Measurements from ENCODE around the gene CHST11.

The CHST11 gene

GRCh38 chr12:104657726-104658484, 201.2 kb downstream of the CHST11 start:
- no peak overlapping the region for H3K4me3 ChIP-seq (ENCODE audit: low read depth, low read length)
- no peak for DNase-seq (ENCODE audit: low read depth)
- TF ChIP-seq CTCF (IDR thresholded peaks at IDR 0.05; ENCODE audit: control insufficient read depth, extremely low read depth, insufficient read depth) = no peak

- no peak for DNase-seq (ENCODE audit: low read depth)
Observed at GRCh38 chr12:104659058-104659457, 202.3 kb downstream of the CHST11 start.

GRCh38 chr12:104662203-104662602, 205.5 kb downstream of the CHST11 start:
- TF ChIP-seq CTCF (IDR thresholded peaks at IDR 0.05; ENCODE audit: control insufficient read depth, extremely low read depth, insufficient read depth) = no peak
- H3K4me3 ChIP-seq (ENCODE audit: low read depth, low read length) = no peak overlapping the region
- DNase-seq (ENCODE audit: low read depth) = no peak

More at GRCh38 chr12:104659058-104659457, 202.3 kb downstream of the CHST11 start:
- H3K4me3 ChIP-seq (ENCODE audit: low read depth, low read length) = no peak overlapping the region
- no peak for TF ChIP-seq CTCF (IDR thresholded peaks at IDR 0.05; ENCODE audit: control insufficient read depth, extremely low read depth, insufficient read depth)

- no peak overlapping the region for H3K4me3 ChIP-seq (ENCODE audit: low read depth, low read length)
- TF ChIP-seq CTCF (IDR thresholded peaks at IDR 0.05; ENCODE audit: control insufficient read depth, extremely low read depth, insufficient read depth) = no peak
- no peak for DNase-seq (ENCODE audit: low read depth)
Observed at GRCh38 chr12:104662908-104663307, 206.2 kb downstream of the CHST11 start.

GRCh38 chr12:104664351-104664750, 207.6 kb downstream of the CHST11 start:
- no peak for DNase-seq (ENCODE audit: low read depth)
- TF ChIP-seq CTCF (IDR thresholded peaks at IDR 0.05; ENCODE audit: control insufficient read depth, extremely low read depth, insufficient read depth) = no peak
- no peak overlapping the region for H3K4me3 ChIP-seq (ENCODE audit: low read depth, low read length)

- no peak for TF ChIP-seq CTCF (IDR thresholded peaks at IDR 0.05; ENCODE audit: control insufficient read depth, extremely low read depth, insufficient read depth)
- no peak for DNase-seq (ENCODE audit: low read depth)
- no peak overlapping the region for H3K4me3 ChIP-seq (ENCODE audit: low read depth, low read length)
Observed at GRCh38 chr12:104665296-104665695, 208.5 kb downstream of the CHST11 start.

GRCh38 chr12:104667139-104667538, 210.4 kb downstream of the CHST11 start:
- no peak for TF ChIP-seq CTCF (IDR thresholded peaks at IDR 0.05; ENCODE audit: control insufficient read depth, extremely low read depth, insufficient read depth)
- no peak overlapping the region for H3K4me3 ChIP-seq (ENCODE audit: low read depth, low read length)
- no peak for DNase-seq (ENCODE audit: low read depth)
